IMR-90 (cell line): ENCODE measurements around the gene TEAD2. TPM values are rescaled to one million over a fixed set of nuclear protein-coding genes. Genes with fewer than 3 reads are reported as not detected.
"Not testable (repeated sequence)": the region's sequence is repeated elsewhere in the genome, so short reads cannot be mapped to it uniquely, and the experiment has no call there.

Source experiments
- ATAC-seq: fragments of 200-7000 bp; cut with Tn5 transposase; 2 replicates; pipeline ENCODE4 v1.9.1; 2020; ENCODE audit warnings: low read depth, mild to moderate bottlenecking, moderate library complexity
- BruUV-seq: library from RNA; stranded (reverse); fragments of 400-500 nt; replicated peaks from 2 replicates; lab custom pipeline; 2021; lab: Mats Ljungman, UMichigan
- CTCF ChIA-PET: fragments of 300-600 bp; formaldehyde crosslinking; extraction: SDS; loops from one replicate; lab custom pipeline; 2021; ENCODE audit warnings: antibody characterized with exemption; lab: Yijun Ruan, JAX
- POLR2A ChIA-PET: fragments of 300-600 bp; sonication (Branson Sonifier 250); formaldehyde crosslinking; loops from one replicate; lab custom pipeline; 2022; ENCODE audit warnings: antibody characterized with exemption; ENCODE audit not compliant: unreplicated experiment; lab: Charles Lee
- DNase-seq: peaks from one replicate; pipeline ENCODE4 v3.0.0; 2013
- H2AFZ ChIP-seq: replicated peaks from 2 replicates; pipeline ENCODE3; 2013; ENCODE audit warnings: low read length, mild to moderate bottlenecking; ENCODE audit not compliant: poor library complexity
- H2AK5ac ChIP-seq: 2 replicates; pipeline ENCODE4 v1.6.1; 2013; ENCODE audit warnings: low read depth, low read length, inconsistent platforms
- H2AK9ac ChIP-seq: replicated peaks from 2 replicates; pipeline ENCODE3; 2013; ENCODE audit warnings: mild to moderate bottlenecking, low read depth, low read length, moderate library complexity; ENCODE audit not compliant: poor library complexity
- H2BK120ac ChIP-seq: 2 replicates; pipeline ENCODE4 v1.6.1; 2013; ENCODE audit warnings: low read depth, low read length, inconsistent platforms
- H2BK15ac ChIP-seq: 3 replicates; pipeline ENCODE4 v1.6.1; 2013; ENCODE audit warnings: low read depth, low read length, inconsistent platforms
- H2BK20ac ChIP-seq: 2 replicates; pipeline ENCODE4 v1.6.1; 2013; ENCODE audit warnings: low read depth, mild to moderate bottlenecking, inconsistent platforms, low read length, moderate library complexity
- H2BK5ac ChIP-seq: 2 replicates; pipeline ENCODE4 v1.6.1; 2013; ENCODE audit warnings: mild to moderate bottlenecking, low read depth, low read length, inconsistent platforms; ENCODE audit not compliant: poor library complexity, severe bottlenecking
- H3K14ac ChIP-seq: replicated peaks from 2 replicates; pipeline ENCODE4 v1.6.1; 2013; ENCODE audit warnings: low read depth, low read length, inconsistent platforms
- H3K18ac ChIP-seq: 2 replicates; pipeline ENCODE4 v1.6.1; 2013; ENCODE audit warnings: low read depth, low read length, control low read depth
- H3K23ac ChIP-seq: 2 replicates; pipeline ENCODE4 v1.6.1; 2013; ENCODE audit warnings: low read depth, low read length, inconsistent platforms
- H3K27ac ChIP-seq: 2 replicates; pipeline ENCODE4 v1.5.1; 2013; ENCODE audit warnings: mild to moderate bottlenecking, control low read depth, low read length; ENCODE audit not compliant: insufficient read depth
- H3K27me3 ChIP-seq: 2 replicates; pipeline ENCODE4 v1.6.1; 2013; ENCODE audit warnings: low read length; ENCODE audit not compliant: control insufficient read depth, insufficient read depth
- H3K36me3 ChIP-seq: 2 replicates; pipeline ENCODE4 v1.6.1; 2013; ENCODE audit warnings: low read length, mixed read lengths; ENCODE audit not compliant: control insufficient read depth, insufficient read depth
- H3K4ac ChIP-seq: 2 replicates; pipeline ENCODE4 v1.6.1; 2013; ENCODE audit warnings: low read depth, low read length, inconsistent platforms
- H3K4me1 ChIP-seq: 2 replicates; pipeline ENCODE4 v1.6.1; 2013; ENCODE audit warnings: low read length, mixed read lengths; ENCODE audit not compliant: control insufficient read depth, insufficient read depth
- H3K4me2 ChIP-seq: 2 replicates; pipeline ENCODE4 v1.6.1; 2013; ENCODE audit warnings: low read depth, mild to moderate bottlenecking, control low read depth, low read length, moderate library complexity
- H3K4me3 ChIP-seq: 2 replicates; pipeline ENCODE4 v1.5.1; 2013; ENCODE audit warnings: low read depth, mild to moderate bottlenecking, control low read depth, low read length, moderate library complexity; ENCODE audit not compliant: insufficient read depth
- H3K56ac ChIP-seq: 2 replicates; pipeline ENCODE4 v1.6.1; 2013; ENCODE audit warnings: low read length, inconsistent platforms; ENCODE audit not compliant: insufficient read depth; ENCODE audit errors: extremely low read depth
- H3K79me1 ChIP-seq, 2 experiments: 2 replicates each; pipeline ENCODE4 v1.6.1; 2013; ENCODE audit warnings: low read length in 2 of 2, inconsistent platforms in 1 of 2, low read depth in 1 of 2
- H3K9ac ChIP-seq: 2 replicates; pipeline ENCODE4 v1.6.1; 2013; ENCODE audit warnings: low read depth, low read length, control low read depth
- H3K9me1 ChIP-seq: 2 replicates; pipeline ENCODE4 v1.6.1; 2013; ENCODE audit warnings: low read length, inconsistent platforms; ENCODE audit not compliant: insufficient read depth
- H3K9me3 ChIP-seq: 2 replicates; pipeline ENCODE4 v1.6.1; 2013; ENCODE audit warnings: low read length; ENCODE audit not compliant: control insufficient read depth, insufficient read depth
- H4K20me1 ChIP-seq: 2 replicates; pipeline ENCODE4 v1.6.1; 2013; ENCODE audit warnings: low read length, inconsistent platforms; ENCODE audit not compliant: insufficient read depth
- H4K5ac ChIP-seq: 2 replicates; pipeline ENCODE4 v1.6.1; 2013; ENCODE audit warnings: mild to moderate bottlenecking, low read depth, low read length, control low read depth
- H4K8ac ChIP-seq, 2 experiments: 2 replicates each; pipeline ENCODE4 v1.6.1; 2013; ENCODE audit warnings: low read depth in 2 of 2, low read length in 2 of 2, control low read depth in 1 of 2, inconsistent platforms in 1 of 2
- H4K91ac ChIP-seq: 2 replicates; pipeline ENCODE4 v1.6.1; 2013; ENCODE audit warnings: low read depth, low read length, inconsistent platforms; ENCODE audit not compliant: insufficient read depth
- WGBS, 2 experiments: methylation state at CpG; one replicate each; pipeline versions ENCODE4 v1.1.5 to v1.1.7; 2013; ENCODE audit warnings: missing lambda C conversion rate in 2 of 2; ENCODE audit not compliant: insufficient read length in 1 of 2; ENCODE audit errors: extremely low coverage in 2 of 2; 5-methylcytosine and 5-hydroxymethylcytosine counted together
- dilution Hi-C: fragments of 300-500 bp; cut with HindIII; formaldehyde crosslinking; loops from one replicate; pipeline ENCODE4 v1.14.3; 2018; ENCODE audit warnings: low sequenced_read_pairs; ENCODE audit not compliant: unreplicated experiment
- in situ Hi-C: fragments of 300-500 bp; cut with MboI; formaldehyde crosslinking; loops from 3 replicates; pipeline ENCODE4 v1.14.3; 2019; ENCODE audit warnings: low sequenced_read_pairs, inconsistent platforms, mixed read lengths
- intact Hi-C: fragments of 100-400 bp; cut with micrococcal nuclease; formaldehyde crosslinking; loops from 2 replicates; pipeline ENCODE4 v1.10.0; 2022
- polyA plus RNA-seq, 3 experiments: library from polyadenylated mRNA; depleted of rRNA; stranded (reverse); fragments of >200 nt; gene quantifications; 2 replicates each; pipeline ENCODE4 v1.2.3, GENCODE V29; 2012; ENCODE audit warnings: low replicate concordance in 1 of 3
- total RNA-seq: library from RNA; depleted of rRNA; stranded (reverse); fragments of >200 nt; gene quantifications from 2 replicates; pipeline ENCODE4 v1.2.3, GENCODE V29; 2012

TEAD2 gene
- total and polyA plus RNA-seq, 2 of the 4 experiments (the other 2 are of a cell fraction) = 30.8 to 33.6 TPM

DNA sequence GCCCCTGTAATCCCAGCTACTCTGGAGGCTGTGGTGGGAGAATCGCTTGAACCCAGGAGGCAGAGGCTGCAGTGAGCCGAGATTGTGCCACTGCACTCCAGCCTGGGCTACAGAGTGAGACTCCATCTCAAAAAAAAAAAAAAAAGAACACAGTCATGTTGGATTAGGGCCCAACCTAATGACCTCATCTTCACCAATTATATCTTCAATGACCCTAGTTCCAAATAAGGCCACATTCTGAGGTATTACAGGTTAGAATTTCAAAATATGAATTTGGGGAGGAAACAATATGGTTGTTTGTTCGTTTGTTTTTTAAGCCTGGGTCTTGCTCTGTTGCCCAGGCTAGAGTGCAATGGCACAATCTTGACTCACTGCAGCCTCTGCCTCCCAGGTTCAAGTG lies 11.0 kb upstream of the TEAD2 start:
- POLR2A ChIA-PET = not testable (repeated sequence)

More for the DNA sequence above, 11.0 kb upstream of the TEAD2 start:
- H2AK5ac ChIP-seq, H2AFZ ChIP-seq, BruUV-seq, H2AK9ac ChIP-seq, DNase-seq, H3K4ac ChIP-seq, H3K56ac ChIP-seq, H4K91ac ChIP-seq, H2BK5ac ChIP-seq, H2BK20ac ChIP-seq, H3K27ac ChIP-seq, H3K4me3 ChIP-seq, H3K9ac ChIP-seq, ATAC-seq, H4K8ac ChIP-seq, dilution Hi-C loops, H3K4me2 ChIP-seq, intact Hi-C loops, H2BK120ac ChIP-seq, H3K79me1 ChIP-seq, H2BK15ac ChIP-seq, H3K14ac ChIP-seq, H3K9me1 ChIP-seq, H4K20me1 ChIP-seq, H3K18ac ChIP-seq, H3K36me3 ChIP-seq, H3K23ac ChIP-seq, in situ Hi-C loops, H3K4me1 ChIP-seq, H4K5ac ChIP-seq: not testable (repeated sequence)
- Histone ChIP-seq H3K27me3 (peaks cover 13% of the 10 kb centered on the region), H3K9me3 (peaks cover 26% of the 10 kb centered on the region)
- CTCF ChIA-PET = interaction anchor here (0.6 kb wide), 1 partner anchor 45 kb away, joined by 3 read pairs; no protein-coding TSS in a partner anchor
- WGBS, 2 experiments = 29% methylated on average over 1 of the region's 3 CpGs; no CpG with 5 or more reads in 1 of the 2 experiments
